ENCODE results near the gene TEX14.

GRCh38 chr17:58531661-58532554 lies 159.9 kb downstream of the TEX14 start:
- no peak for TF ChIP-seq CTCF (optimal IDR thresholded peaks at IDR 0.05 in 1 of 3, IDR thresholded peaks at IDR 0.05 in 1 of 3, conservative IDR thresholded peaks at IDR 0.05 in 1 of 3; ENCODE audit: extremely low read depth in 1 of 3, insufficient read depth in 2 of 3, low read length in 3 of 3)
- TF ChIP-seq EZH2 (IDR thresholded peaks at IDR 0.05; ENCODE audit: low read length) = no peak

Measured in keratinocyte (primary cell).